GM03348 (cell line): Measurements from ENCODE around the gene NIPAL4.
"Not testable (repeated sequence)": the region's sequence is repeated elsewhere in the genome, so short reads cannot be mapped to it uniquely, and the experiment has no call there.

ENCODE experiments used
- DNase-seq: peaks from one replicate; pipeline ENCODE4 v3.0.0; 2012; ENCODE audit warnings: low spot score

NIPAL4 gene

DNA sequence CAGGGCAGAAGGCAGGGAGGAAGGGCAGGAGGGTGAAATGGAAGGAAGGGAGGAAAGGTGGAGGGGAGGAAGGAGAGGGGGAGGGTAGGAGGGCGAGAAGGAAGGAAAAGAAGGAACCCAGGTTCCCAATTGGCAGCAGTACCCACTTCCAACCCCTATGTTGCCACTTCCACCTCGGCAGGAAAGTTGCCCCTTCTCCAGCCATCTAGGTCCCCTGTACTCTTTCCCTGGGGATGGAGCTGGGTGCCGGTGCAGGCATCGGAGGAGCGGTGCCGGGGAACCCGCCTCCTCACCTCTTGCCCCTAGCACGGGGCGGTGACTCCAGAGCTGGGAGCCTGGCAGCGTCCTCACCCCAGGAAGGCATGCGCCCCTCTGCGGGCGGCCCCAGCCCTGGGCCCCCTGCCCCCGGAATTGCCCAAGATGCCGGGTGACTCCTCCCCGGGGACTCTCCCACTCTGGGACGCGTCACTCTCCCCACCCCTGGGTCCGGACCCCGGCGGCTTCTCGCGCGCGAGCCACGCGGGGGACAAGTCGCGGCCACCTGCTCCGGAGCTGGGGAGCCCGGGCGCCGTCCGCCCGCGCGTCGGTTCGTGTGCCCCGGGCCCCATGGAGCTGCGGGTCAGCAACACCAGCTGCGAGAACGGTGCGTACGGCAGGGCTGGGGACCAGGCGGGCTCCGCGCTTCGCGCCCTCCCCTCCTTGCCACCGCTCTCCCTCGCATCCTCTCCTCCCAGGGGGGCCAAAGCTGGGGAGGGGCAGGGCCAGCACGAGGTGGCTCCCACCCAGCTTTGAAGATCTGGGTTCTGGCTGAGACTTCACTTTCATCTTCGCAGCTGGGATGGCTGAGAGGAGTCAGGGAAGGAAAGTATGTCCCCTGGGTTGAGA is at the start of gene NIPAL4:
Gene NIPAL4 (plus strand): TSS at position 499 of the 885 bp plus-strand sequence. CDS start 108 bp downstream, at position 607.
- DNase-seq: peak; percentile 44

DNA sequence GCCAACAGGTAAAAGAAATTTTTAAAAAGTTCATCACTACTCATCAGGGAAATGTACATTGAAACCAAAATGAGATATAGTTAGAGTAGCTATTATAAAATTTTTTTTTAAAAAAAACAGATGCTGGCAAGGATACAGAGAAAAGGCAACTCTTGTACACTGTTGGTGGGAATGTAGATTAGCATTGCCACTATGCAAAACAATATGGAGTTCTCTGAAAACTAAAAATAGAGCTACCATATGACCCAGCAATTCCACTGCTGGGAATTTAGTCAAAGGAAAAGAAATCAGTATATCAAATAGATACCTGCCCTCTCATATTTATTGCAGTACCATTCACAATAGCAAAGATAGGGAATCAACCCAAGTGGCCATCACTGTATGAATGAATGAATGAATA is 44.2 kb upstream of the NIPAL4 start:
- no peak for DNase-seq

DNA sequence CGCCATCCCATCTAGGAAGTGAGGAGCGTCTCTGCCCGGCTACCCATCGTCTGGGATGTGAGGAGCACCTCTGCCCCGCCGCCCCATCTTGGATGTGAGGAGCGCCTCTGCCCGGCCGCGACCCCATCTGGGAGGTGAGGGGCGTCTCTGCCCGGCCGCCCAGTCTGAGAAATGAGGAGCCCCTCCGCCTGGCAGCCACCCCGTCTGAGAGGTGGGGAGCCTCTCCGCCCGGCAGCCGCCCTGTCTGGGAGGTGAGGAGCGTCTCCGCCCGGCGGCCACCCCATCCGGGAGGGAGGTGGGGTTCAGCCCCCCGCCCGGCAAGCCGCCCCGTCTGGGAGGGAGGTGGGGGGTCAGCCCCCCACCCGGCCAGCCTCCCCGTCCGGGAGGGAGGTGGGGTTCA is 40.5 kb upstream of the NIPAL4 start:
- DNase-seq: not testable (repeated sequence)

DNA sequence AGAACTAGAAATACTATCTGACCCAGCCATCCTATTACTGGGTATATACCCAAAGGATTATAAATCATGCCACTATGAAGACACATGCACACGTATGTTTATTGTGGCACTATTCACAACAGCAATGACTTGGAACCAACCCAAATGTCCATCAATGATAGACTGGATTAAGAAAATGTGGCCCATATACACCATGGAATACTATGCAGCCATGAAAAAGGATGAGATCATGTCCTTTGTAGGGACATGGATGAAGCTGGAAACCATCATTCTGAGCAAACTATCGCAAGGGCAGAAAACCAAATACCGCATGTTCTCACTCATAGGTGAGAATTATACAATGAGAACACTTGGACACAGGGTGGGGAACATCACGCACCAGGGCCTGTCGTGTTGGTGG is 30.1 kb upstream of the NIPAL4 start:
- not testable (repeated sequence) for DNase-seq

DNA sequence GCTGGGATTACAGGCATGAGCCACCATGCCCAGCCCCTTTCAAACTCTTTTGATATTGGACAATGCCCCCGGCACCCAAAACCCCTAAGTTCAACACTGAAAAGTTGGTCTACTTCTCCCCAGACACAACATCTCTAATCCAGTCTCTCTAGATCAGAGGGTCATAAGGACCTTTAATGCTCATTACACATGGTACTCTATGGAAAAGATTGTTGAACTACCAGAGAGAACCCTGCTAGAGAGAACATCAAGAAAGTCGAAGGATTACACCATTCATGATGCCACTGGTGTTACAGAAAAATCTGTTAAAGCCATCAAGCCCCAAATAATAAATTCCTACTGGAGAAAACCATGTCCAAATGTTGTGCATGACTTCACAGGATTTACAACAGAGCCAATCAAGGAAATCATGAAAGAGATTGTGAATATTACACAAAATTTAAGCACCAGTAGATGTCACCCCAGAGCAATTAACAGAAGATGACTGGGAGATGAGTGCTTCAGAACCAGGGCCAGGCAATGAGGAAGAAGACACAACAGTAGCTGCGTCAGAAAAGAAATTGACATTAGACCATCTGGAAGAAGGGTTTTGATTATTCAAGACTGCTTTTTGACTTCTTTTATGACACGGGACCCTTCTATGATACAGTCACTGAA is 28.3 kb upstream of the NIPAL4 start:
- DNase-seq: peak; percentile 72

- DNase-seq: no peak
These were observed 25.9 kb upstream of the NIPAL4 start for GRCh38 chr5:157434096-157434495.

- no peak for DNase-seq
These were observed 16.9 kb upstream of the NIPAL4 start for GRCh38 chr5:157443041-157443549.

DNA sequence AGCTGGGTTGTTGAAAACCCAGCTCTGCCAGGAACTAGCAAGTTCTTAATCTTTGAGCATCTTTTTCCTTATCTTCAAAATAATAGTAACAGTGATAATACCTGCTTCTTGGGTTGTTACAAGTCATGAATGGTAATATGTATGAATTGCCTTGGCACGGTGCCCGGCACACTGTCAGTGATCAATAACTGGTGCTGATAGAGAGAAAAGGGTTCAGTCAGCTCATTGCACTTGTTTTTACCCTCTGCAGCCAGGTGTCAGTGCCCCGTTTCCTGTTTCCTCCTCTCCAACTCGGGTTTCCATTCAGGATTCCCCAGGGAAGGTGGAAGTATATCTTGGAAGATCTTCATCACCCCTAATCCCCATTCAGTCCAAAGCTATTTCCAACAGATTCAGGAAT is 15.8 kb upstream of the NIPAL4 start:
- no peak for DNase-seq

- DNase-seq: no peak
These were observed 14.1 kb upstream of the NIPAL4 start for GRCh38 chr5:157445745-157446411.

DNA sequence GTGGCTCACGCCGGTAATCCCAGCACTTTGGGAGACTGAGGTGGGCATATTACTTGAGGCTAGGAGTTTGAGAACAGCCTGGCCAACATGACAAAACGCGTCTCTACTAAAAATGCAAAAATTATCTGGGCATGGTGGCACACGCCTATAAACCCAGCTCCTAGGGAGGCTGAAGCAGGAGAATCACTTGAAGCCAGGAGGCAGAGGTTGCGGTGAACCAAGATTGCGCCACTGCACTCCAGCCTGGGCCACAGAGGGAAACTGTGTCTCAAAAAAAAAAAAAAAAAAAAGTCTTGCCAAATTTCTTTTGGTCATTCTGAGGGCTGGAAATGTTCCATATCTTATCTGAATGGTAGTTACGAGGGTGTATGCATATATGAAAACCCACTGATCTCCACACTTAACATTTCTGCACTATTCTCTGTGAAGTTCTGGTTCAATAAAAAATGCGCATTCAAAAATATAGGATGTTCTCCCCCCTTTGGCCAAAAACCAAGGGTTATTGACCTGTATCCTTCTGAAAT is 13.5 kb upstream of the NIPAL4 start:
- no peak for DNase-seq

- no peak for DNase-seq
These were observed 12.8 kb upstream of the NIPAL4 start for GRCh38 chr5:157447201-157447637.

- peak; percentile 37 for DNase-seq
These were observed 10.8 kb upstream of the NIPAL4 start for GRCh38 chr5:157449011-157449723.

DNA sequence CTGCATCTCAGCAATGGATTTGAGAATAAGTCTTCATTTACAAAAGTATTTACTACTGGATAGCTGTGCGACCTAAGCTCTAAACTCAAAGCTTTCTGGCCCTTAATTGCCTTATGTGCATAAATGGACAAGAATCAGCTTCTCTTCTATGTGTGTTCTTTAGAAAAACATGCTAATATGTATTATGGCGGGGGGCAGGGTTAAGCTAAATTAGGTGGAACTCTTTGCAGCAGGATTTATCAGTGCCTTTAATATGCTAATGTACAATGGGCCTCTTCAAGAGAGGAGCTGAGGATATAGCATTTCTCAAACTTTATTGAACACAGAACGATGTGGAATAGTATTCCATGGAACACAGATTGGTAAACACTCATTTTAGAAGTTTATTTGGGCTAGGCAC is 10.0 kb upstream of the NIPAL4 start:
- no peak for DNase-seq

DNA sequence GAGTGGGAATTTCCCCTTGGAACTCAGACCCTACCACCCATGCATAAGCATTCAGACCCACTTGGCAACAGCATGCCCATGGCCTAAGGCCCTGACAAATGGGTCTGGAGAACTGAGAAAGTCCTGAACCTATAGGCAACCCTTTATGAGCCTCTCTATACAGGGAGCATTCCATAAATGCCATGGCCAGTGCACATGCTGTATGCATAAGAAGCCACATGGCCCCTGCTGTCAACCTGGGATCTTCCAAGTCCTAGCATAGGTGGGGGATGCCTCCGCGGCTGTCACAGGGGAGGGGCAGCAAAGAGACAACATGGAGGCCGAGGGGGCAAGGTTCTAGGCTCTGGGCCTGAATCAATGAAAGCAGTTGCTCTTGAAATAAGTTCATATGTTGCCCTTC is 8.2 kb upstream of the NIPAL4 start:
- no peak for DNase-seq

DNA sequence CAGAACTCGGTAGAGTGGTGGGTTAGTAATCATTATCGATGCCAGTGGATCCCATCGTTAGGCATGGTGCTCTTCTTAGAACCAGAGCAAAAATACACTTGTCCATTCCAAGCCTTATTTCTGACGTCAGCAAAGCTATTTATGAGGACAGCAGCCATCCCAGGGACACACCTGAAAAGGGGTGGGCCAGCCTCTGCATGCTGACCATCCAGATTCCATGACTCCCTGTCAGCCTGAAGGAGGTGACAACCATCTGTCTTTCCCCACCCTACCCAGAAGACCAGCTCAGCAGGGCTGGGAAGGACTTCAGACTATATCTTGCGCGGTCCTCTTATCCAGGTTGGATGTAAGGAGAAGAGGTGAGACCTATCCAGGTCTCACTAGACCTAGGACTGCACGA is 5.7 kb upstream of the NIPAL4 start:
- no peak for DNase-seq

- no peak for DNase-seq
These were observed 5.0 kb upstream of the NIPAL4 start for GRCh38 chr5:157455057-157455456.

DNA sequence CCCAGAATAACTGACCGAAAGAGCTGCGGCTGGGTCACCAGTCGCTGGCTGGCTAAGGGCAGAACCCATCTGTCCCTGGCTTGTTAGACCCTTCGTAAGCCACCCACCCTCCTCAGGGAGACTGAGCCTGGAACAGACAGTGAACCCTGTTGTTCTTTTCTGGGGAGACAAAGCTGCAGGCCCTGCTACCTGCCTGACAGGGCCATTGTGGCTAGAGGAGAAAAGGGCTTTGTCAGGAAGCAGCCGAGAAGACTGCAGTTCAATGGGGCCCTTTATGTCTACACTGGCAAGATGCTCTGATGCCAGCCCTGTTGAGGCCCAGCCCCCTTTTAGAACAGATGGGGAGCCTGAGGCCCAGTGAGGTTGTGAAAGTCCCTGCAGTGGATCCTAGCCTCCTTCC is 3.7 kb upstream of the NIPAL4 start:
- DNase-seq: no peak

GRCh38 chr5:157457391-157457790 is 2.6 kb upstream of the NIPAL4 start:
- DNase-seq: no peak

DNA sequence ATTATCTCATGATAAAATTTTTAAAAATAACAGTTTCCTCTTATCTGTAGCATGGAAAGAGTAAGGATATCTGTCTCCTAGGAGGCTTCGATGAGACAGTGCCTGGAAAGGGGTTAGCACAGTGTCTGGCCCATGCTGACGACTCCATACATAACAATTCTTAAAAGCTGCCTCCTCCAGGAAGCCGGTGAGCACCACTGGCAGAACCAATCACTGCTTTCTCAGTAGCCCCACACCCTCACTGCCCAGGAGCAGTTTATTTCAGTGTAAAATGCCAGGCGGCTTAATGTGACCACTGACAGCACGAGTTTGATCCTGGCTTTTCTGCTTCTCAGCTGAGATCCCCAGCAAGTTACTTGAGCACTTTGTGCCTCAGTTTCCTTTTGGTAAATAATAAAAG is 1.2 kb upstream of the NIPAL4 start:
- no peak for DNase-seq

DNA sequence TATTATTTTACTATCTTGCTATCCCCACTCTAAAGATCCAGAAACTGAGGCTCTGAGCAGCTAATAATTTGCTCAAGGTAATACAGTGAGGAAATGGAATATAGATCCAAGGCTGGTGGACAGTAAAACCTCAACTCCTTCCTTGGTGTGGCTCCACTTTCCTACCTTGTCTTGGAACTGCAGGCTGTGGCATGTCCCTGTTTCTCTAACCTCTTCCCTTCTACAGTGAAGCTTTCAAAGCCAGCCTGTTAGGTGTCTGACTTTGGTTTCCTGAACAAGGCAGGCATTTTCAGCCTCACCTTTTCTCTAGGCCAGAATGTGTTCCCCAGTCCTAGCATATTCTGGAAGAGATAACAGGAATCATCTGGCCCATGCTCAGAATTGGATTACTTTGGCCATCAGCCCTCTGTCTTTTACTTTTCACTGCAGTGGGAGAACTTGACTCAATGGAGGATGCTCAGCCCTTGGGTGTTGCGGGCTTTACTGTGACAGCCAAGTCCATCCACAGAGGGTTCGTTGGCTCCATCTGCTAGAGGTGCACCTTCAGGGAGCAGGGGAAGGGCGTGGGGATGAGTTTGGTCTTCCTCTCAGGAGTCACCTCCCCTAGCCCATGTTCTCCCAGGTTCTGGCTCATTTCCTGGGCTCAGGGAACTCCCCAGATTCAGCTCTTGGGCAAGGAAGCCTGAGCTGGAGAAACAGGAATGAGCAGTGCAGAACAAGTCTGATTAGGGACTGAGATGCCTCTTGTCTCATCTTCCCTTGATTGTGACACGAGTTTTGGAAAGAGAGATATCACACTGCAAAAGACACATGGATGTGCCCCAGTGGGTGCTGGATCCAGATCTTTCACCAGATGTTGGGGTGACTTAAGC is 1.1 kb downstream of the NIPAL4 start:
- no peak for DNase-seq

GRCh38 chr5:157463081-157463480 is 3.1 kb downstream of the NIPAL4 start:
- DNase-seq: no peak
